ENCODE results near the gene PTCH2. TPM values are rescaled to one million over a fixed set of nuclear protein-coding genes. Genes with fewer than 3 reads are reported as not detected.

The PTCH2 gene
- total RNA-seq (2021; fragmentation: NEBNext Ultra II Directional; extraction: Animal tissue kit (Norgen Biotek cat#: 25700)): under 1 TPM; 0.37 to 0.81 (median 0.61) TPM
- long read RNA-seq: 0 reads

- no peak for TF ChIP-seq CTCF (IDR thresholded peaks at IDR 0.05)
- DNase-seq: no peak
- Mint-ChIP-seq H3K4me1 (ENCODE audit: low read depth) (peaks cover 4% of the 10 kb centered on the region; the same call in 1 of the 2 replicates), H3K27me3 (ENCODE audit: insufficient read depth) (peaks cover 2% of the 10 kb centered on the region), H3K27ac (no peak within 1 kb of the TSS), H3K4me3 (peak within 1 kb of the TSS; percentile 81), H3K36me3 (ENCODE audit: low read depth) (no peaks in the 10 kb centered on the region; the same call in 1 of the 2 replicates), H3K9me3 (no peaks in the 10 kb centered on the region)
These were observed at the start of gene PTCH2 for GRCh38 chr1:44842862-44843655. TSS of gene PTCH2 (minus strand) at chr1:44843253. CDS start at chr1:44842932, 321 bp downstream.

GRCh38 chr1:44890007-44890406 is 47.0 kb upstream of the PTCH2 start:
- H3K9me3 Mint-ChIP-seq: peaks cover 31% of the 10 kb centered on the region
- H3K4me1 Mint-ChIP-seq (ENCODE audit: low read depth): peaks cover 20% of the 10 kb centered on the region
- H3K27me3 Mint-ChIP-seq (ENCODE audit: insufficient read depth): peaks cover 2% of the 10 kb centered on the region; the same call in 1 of the 2 replicates
- H3K27ac Mint-ChIP-seq: no peak overlapping the region
- no peak for DNase-seq
- no peak for TF ChIP-seq CTCF (IDR thresholded peaks at IDR 0.05)
- H3K36me3 Mint-ChIP-seq (ENCODE audit: low read depth): peaks cover 51% of the 10 kb centered on the region
- no peak overlapping the region for H3K4me3 Mint-ChIP-seq

GRCh38 chr1:44885406-44885805 is 42.4 kb upstream of the PTCH2 start:
- no peak for TF ChIP-seq CTCF (IDR thresholded peaks at IDR 0.05)
- Mint-ChIP-seq H3K9me3 (peaks cover 21% of the 10 kb centered on the region), H3K36me3 (ENCODE audit: low read depth) (peaks cover 54% of the 10 kb centered on the region), H3K4me3 (no peak overlapping the region), H3K27me3 (ENCODE audit: insufficient read depth) (peaks cover 2% of the 10 kb centered on the region), H3K27ac (no peak overlapping the region), H3K4me1 (ENCODE audit: low read depth) (peaks cover 13% of the 10 kb centered on the region)
- no peak for DNase-seq

- no peak for DNase-seq
- no peak for TF ChIP-seq CTCF (IDR thresholded peaks at IDR 0.05)
- Mint-ChIP-seq H3K27ac (no peak overlapping the region), H3K9me3 (peaks cover 16% of the 10 kb centered on the region), H3K4me1 (ENCODE audit: low read depth) (peaks cover 13% of the 10 kb centered on the region), H3K36me3 (ENCODE audit: low read depth) (peaks cover 47% of the 10 kb centered on the region), H3K4me3 (no peak overlapping the region), H3K27me3 (ENCODE audit: insufficient read depth) (peaks cover 2% of the 10 kb centered on the region)
These were observed 41.7 kb upstream of the PTCH2 start for GRCh38 chr1:44884746-44885145.

GRCh38 chr1:44881011-44881632 is 38.1 kb upstream of the PTCH2 start:
- Mint-ChIP-seq H3K4me1 (ENCODE audit: low read depth) (peaks cover 13% of the 10 kb centered on the region), H3K36me3 (ENCODE audit: low read depth) (peaks cover 25% of the 10 kb centered on the region), H3K27me3 (ENCODE audit: insufficient read depth) (peaks cover 1% of the 10 kb centered on the region), H3K27ac (peak overlapping the region; percentile 66), H3K4me3 (no peak overlapping the region), H3K9me3 (no peaks in the 10 kb centered on the region)
- no peak for TF ChIP-seq CTCF (IDR thresholded peaks at IDR 0.05)
- DNase-seq: peak; percentile 85
